DOHH2 (cell line): ENCODE results near the gene RCHY1.

Experiments
- H3F3A ChIP-seq: fragments of 200-600 bp; sonication (generic), shearing (Covaris generic); 2 replicates; pipeline ENCODE4 v1.6.0; 2016; ENCODE audit warnings: antibody characterized with exemption, mild to moderate bottlenecking; ENCODE audit not compliant: control insufficient read depth, insufficient read depth
- H3K27ac ChIP-seq: fragments of 200-600 bp; sonication (generic); 2 replicates; pipeline ENCODE4 v1.5.1; 2014; ENCODE audit warnings: low read depth, mild to moderate bottlenecking, low read length, moderate library complexity
- H3K27me3 ChIP-seq: fragments of 200-600 bp; sonication (generic); 2 replicates; pipeline ENCODE4 v1.6.1; 2014; ENCODE audit warnings: mild to moderate bottlenecking, low read length, mixed read lengths; ENCODE audit not compliant: control insufficient read depth
- H3K36me3 ChIP-seq: fragments of 200-600 bp; sonication (generic); 2 replicates; pipeline ENCODE4 v1.6.1; 2014; ENCODE audit warnings: mild to moderate bottlenecking, low read length, moderate library complexity, mixed read lengths; ENCODE audit not compliant: control insufficient read depth
- H3K4me1 ChIP-seq: fragments of 200-600 bp; sonication (generic); 2 replicates; pipeline ENCODE4 v1.6.1; 2014; ENCODE audit warnings: mild to moderate bottlenecking, low read length, mixed read lengths; ENCODE audit not compliant: control insufficient read depth
- H3K4me2 ChIP-seq: fragments of 200-600 bp; sonication (generic); 2 replicates; pipeline ENCODE4 v1.6.0; 2014; ENCODE audit warnings: mild to moderate bottlenecking, low read length, moderate library complexity
- H3K4me3 ChIP-seq: fragments of 200-600 bp; sonication (generic); 2 replicates; pipeline ENCODE4 v1.5.1; 2014; ENCODE audit warnings: mild to moderate bottlenecking, low read length, mixed read lengths
- H3K79me2 ChIP-seq: fragments of 200-600 bp; sonication (generic); 2 replicates; pipeline ENCODE4 v1.6.1; 2014; ENCODE audit warnings: mild to moderate bottlenecking, low read length, mixed read lengths; ENCODE audit not compliant: control insufficient read depth
- H3K9me2 ChIP-seq: fragments of 200-600 bp; sonication (generic); replicated peaks from 2 replicates; pipeline ENCODE4 v1.6.1; 2014; ENCODE audit warnings: mild to moderate bottlenecking, low read length, mixed read lengths; ENCODE audit not compliant: control insufficient read depth
- H3K9me3 ChIP-seq: fragments of 200-600 bp; sonication (generic); 2 replicates; pipeline ENCODE4 v1.6.1; 2014; ENCODE audit warnings: antibody characterized with exemption, low read length, mixed read lengths; ENCODE audit not compliant: control insufficient read depth, insufficient read depth
- H4K20me1 ChIP-seq: fragments of 200-600 bp; sonication (generic); 2 replicates; pipeline ENCODE4 v1.6.0; 2014; ENCODE audit warnings: low read depth, mild to moderate bottlenecking, antibody characterized with exemption, low read length, moderate library complexity; ENCODE audit not compliant: control insufficient read depth, insufficient read depth
- CTCF ChIP-seq: fragments of 200-600 bp; sonication (generic); IDR thresholded peaks from one replicate; pipeline ENCODE4 v1.5.1; 2014; ENCODE audit warnings: antibody characterized with exemption, mild to moderate bottlenecking, low read depth, low read length; ENCODE audit not compliant: poor library complexity, severe bottlenecking
- EZH2phosphoT487 ChIP-seq: fragments of 200-600 bp; sonication (generic); IDR thresholded peaks from 2 replicates; pipeline ENCODE4 v1.6.1; 2017; ENCODE audit warnings: borderline replicate concordance, mild to moderate bottlenecking, antibody characterized with exemption, low read length, moderate library complexity, mixed read lengths

The RCHY1 gene

GRCh38 chr4:75530556-75531322 lies 16.5 kb upstream of the RCHY1 start:
- Histone ChIP-seq H3K27me3 (no peaks in the 10 kb centered on the region), H3K36me3 (peaks cover 48% of the 10 kb centered on the region), H4K20me1 (no peaks in the 10 kb centered on the region), H3K79me2 (no peaks in the 10 kb centered on the region), H3K9me2 (no peaks in the 10 kb centered on the region), H3K4me2 (no peak overlapping the region), H3K27ac (no peak overlapping the region), H3K4me3 (no peak overlapping the region), H3F3A (no peaks in the 10 kb centered on the region), H3K4me1 (no peaks in the 10 kb centered on the region), H3K9me3 (peaks cover 8% of the 10 kb centered on the region; the same call in 1 of the 2 replicates)
- no peak for TF ChIP-seq EZH2phosphoT487
- no peak for TF ChIP-seq CTCF

- Histone ChIP-seq H3K27me3 (no peaks in the 10 kb centered on the region), H3K9me3 (0 out of 2 replicates have a peak, but pooled peaks cover 4% of the 10 kb centered on the region), H3K4me3 (no peak overlapping the region), H3K4me1 (no peaks in the 10 kb centered on the region), H3K9me2 (no peaks in the 10 kb centered on the region), H4K20me1 (no peaks in the 10 kb centered on the region), H3K36me3 (peaks cover 60% of the 10 kb centered on the region), H3K4me2 (no peak overlapping the region), H3K27ac (no peak overlapping the region), H3F3A (no peaks in the 10 kb centered on the region), H3K79me2 (no peaks in the 10 kb centered on the region)
- TF ChIP-seq CTCF (no peak), EZH2phosphoT487 (no peak)
These were observed 13.3 kb upstream of the RCHY1 start for GRCh38 chr4:75527482-75527881.

- TF ChIP-seq CTCF (no peak), EZH2phosphoT487 (no peak)
- Histone ChIP-seq H3K27ac (no peak overlapping the region), H3K4me2 (no peak overlapping the region), H3K4me3 (no peak overlapping the region), H3K79me2 (no peaks in the 10 kb centered on the region), H3K27me3 (no peaks in the 10 kb centered on the region), H3F3A (no peaks in the 10 kb centered on the region), H3K36me3 (peaks cover 64% of the 10 kb centered on the region), H4K20me1 (no peaks in the 10 kb centered on the region), H3K4me1 (no peaks in the 10 kb centered on the region), H3K9me2 (no peaks in the 10 kb centered on the region), H3K9me3 (no peaks in the 10 kb centered on the region)
These were observed 11.7 kb upstream of the RCHY1 start for GRCh38 chr4:75525910-75526309.
